Esophagus (tissue), 2 donors: ENCODE results near the gene PTPN4. TPM values are rescaled to one million over a fixed set of nuclear protein-coding genes. Genes with fewer than 3 reads are reported as not detected.

ENCODE experiments used
- H3K27ac ChIP-seq, 2 donors: one replicate each; pipeline ENCODE4 v1.5.1; 2013; ENCODE audit warnings: low read depth in 2 of 2, mild to moderate bottlenecking in 2 of 2, inconsistent platforms in 1 of 2, low read length in 1 of 2, moderate library complexity in 1 of 2
- H3K27me3 ChIP-seq, 2 donors: one replicate each; pipeline ENCODE4 v1.6.1; 2013; ENCODE audit warnings: low read length in 2 of 2, control low read depth in 1 of 2, mild to moderate bottlenecking in 1 of 2; ENCODE audit not compliant: insufficient read depth in 2 of 2, control insufficient read depth in 1 of 2
- H3K36me3 ChIP-seq, 2 donors: one replicate each; pipeline ENCODE4 v1.6.1; 2013; ENCODE audit warnings: low read length in 1 of 2; ENCODE audit not compliant: control insufficient read depth in 2 of 2, insufficient read depth in 2 of 2
- H3K4me1 ChIP-seq, 2 donors: one replicate each; pipeline ENCODE4 v1.6.1; 2013; ENCODE audit warnings: low read length in 1 of 2; ENCODE audit not compliant: control insufficient read depth in 2 of 2, insufficient read depth in 2 of 2
- H3K4me3 ChIP-seq, 2 donors: one replicate each; pipeline ENCODE4 v1.5.1; 2013; ENCODE audit warnings: low read length in 2 of 2, mild to moderate bottlenecking in 2 of 2, low read depth in 1 of 2, moderate library complexity in 1 of 2
- H3K9me3 ChIP-seq, 2 donors: one replicate each; pipeline ENCODE4 v1.6.1; 2013; ENCODE audit warnings: mild to moderate bottlenecking in 2 of 2, low read depth in 1 of 2, low read length in 1 of 2, moderate library complexity in 1 of 2; ENCODE audit not compliant: control insufficient read depth in 2 of 2, insufficient read depth in 1 of 2
- WGBS, 2 donors: extraction: QIAGEN DNeasy Blood & Tissue Kit; methylation state at CpG; one replicate each; pipeline ENCODE4 v1.1.7; 2013; 5-methylcytosine and 5-hydroxymethylcytosine counted together
- polyA plus RNA-seq, 2 donors: library from polyadenylated mRNA; stranded (reverse); fragments of 200-250 nt; gene quantifications; one replicate each; pipeline ENCODE4 v1.2.3, GENCODE V29; 2013
- donor health status: healthy with polysubstance abuse.
- donor health status: Bipolar disorder and iron deficiency.

The PTPN4 gene
- polyA plus RNA-seq, 2 donors: 2.0 to 4.5 TPM

GRCh38 chr2:119744335-119744939 lies 15.3 kb upstream of the PTPN4 start:
- Histone ChIP-seq H3K36me3 (no peaks in the 10 kb centered on the region), H3K9me3 (no peaks in the 10 kb centered on the region), H3K4me3 (no peak overlapping the region), H3K27ac (no peak overlapping the region), H3K27me3 (no peaks in the 10 kb centered on the region), H3K4me1 (peaks cover 2 to 9% of the 10 kb centered on the region in 2 donors)
- 61 to 69% methylated on average over 2 of the region's 2 CpGs for WGBS, 2 donors

GRCh38 chr2:119745566-119745965 lies 14.2 kb upstream of the PTPN4 start:
- H3K27ac ChIP-seq: no peak overlapping the region
- no peaks in the 10 kb centered on the region for H3K9me3 ChIP-seq
- H3K36me3 ChIP-seq: no peaks in the 10 kb centered on the region
- peaks cover 2 to 9% of the 10 kb centered on the region in 2 donors for H3K4me1 ChIP-seq
- no peaks in the 10 kb centered on the region for H3K27me3 ChIP-seq
- 78 to 79% methylated on average over 2 of the region's 2 CpGs for WGBS, 2 donors
- no peak overlapping the region for H3K4me3 ChIP-seq

GRCh38 chr2:119746836-119747686 lies 12.7 kb upstream of the PTPN4 start:
- 72 to 81% methylated on average over 15 of the region's 15 CpGs for WGBS, 2 donors
- Histone ChIP-seq H3K36me3 (no peaks in the 10 kb centered on the region), H3K4me3 (no peak overlapping the region), H3K9me3 (no peaks in the 10 kb centered on the region), H3K4me1 (peaks cover 2 to 9% of the 10 kb centered on the region in 2 donors), H3K27ac (no peak overlapping the region), H3K27me3 (no peaks in the 10 kb centered on the region)

GRCh38 chr2:119748135-119748534 lies 11.6 kb upstream of the PTPN4 start:
- Histone ChIP-seq H3K27me3 (no peaks in the 10 kb centered on the region), H3K4me3 (no peak overlapping the region), H3K27ac (peak overlapping the region in 1 of 2 donors; percentile 53), H3K36me3 (no peaks in the 10 kb centered on the region), H3K4me1 (peaks cover 2 to 9% of the 10 kb centered on the region in 2 donors), H3K9me3 (no peaks in the 10 kb centered on the region)
- 78 to 89% methylated on average over 4 of the region's 4 CpGs for whole genome bisulfite sequencing, 2 donors

GRCh38 chr2:119749477-119750012 lies 10.2 kb upstream of the PTPN4 start:
- Histone ChIP-seq H3K27ac (no peak overlapping the region), H3K4me3 (no peak overlapping the region), H3K36me3 (no peaks in the 10 kb centered on the region), H3K9me3 (no peaks in the 10 kb centered on the region), H3K27me3 (no peaks in the 10 kb centered on the region), H3K4me1 (peaks cover under 1 to 9% of the 10 kb centered on the region in 2 donors)
- 58 to 79% methylated on average over 1 of the region's 1 CpG for WGBS, 2 donors

- WGBS, 2 donors: 68 to 72% methylated on average over 2 of the region's 2 CpGs
- H3K9me3 ChIP-seq: no peaks in the 10 kb centered on the region
Measured at GRCh38 chr2:119751706-119752105, 8.0 kb upstream of the PTPN4 start.

GRCh38 chr2:119753041-119753929 lies 6.4 kb upstream of the PTPN4 start:
- H3K4me3 ChIP-seq: no peak overlapping the region
- no peaks in the 10 kb centered on the region for H3K36me3 ChIP-seq
- no peaks in the 10 kb centered on the region for H3K9me3 ChIP-seq
- 48 to 53% methylated on average over 7 of the region's 7 CpGs for WGBS, 2 donors
- peaks cover 0 to 2% of the 10 kb centered on the region in 2 donors for H3K4me1 ChIP-seq
- H3K27me3 ChIP-seq: no peaks in the 10 kb centered on the region
- no peak overlapping the region for H3K27ac ChIP-seq

More at GRCh38 chr2:119751706-119752105, 8.0 kb upstream of the PTPN4 start:
- H3K27ac ChIP-seq: no peak overlapping the region
- no peaks in the 10 kb centered on the region for H3K27me3 ChIP-seq
- no peak overlapping the region for H3K4me3 ChIP-seq
- H3K4me1 ChIP-seq: peaks cover 0 to 6% of the 10 kb centered on the region in 2 donors
- no peaks in the 10 kb centered on the region for H3K36me3 ChIP-seq

GRCh38 chr2:119753930-119754321 lies 5.8 kb upstream of the PTPN4 start:
- 96 to 98% methylated on average over 1 of the region's 1 CpG for WGBS, 2 donors
- Histone ChIP-seq H3K9me3 (no peaks in the 10 kb centered on the region), H3K4me1 (peaks cover 0 to 2% of the 10 kb centered on the region in 2 donors), H3K27ac (no peak overlapping the region), H3K36me3 (no peaks in the 10 kb centered on the region), H3K27me3 (no peaks in the 10 kb centered on the region), H3K4me3 (no peak overlapping the region)

GRCh38 chr2:119755906-119756305 lies 3.8 kb upstream of the PTPN4 start:
- H3K27ac ChIP-seq: no peak overlapping the region
- 34 to 37% methylated on average over 1 of the region's 1 CpG for WGBS, 2 donors
- no peak overlapping the region for H3K4me3 ChIP-seq
- no peaks in the 10 kb centered on the region for H3K36me3 ChIP-seq
- H3K27me3 ChIP-seq: no peaks in the 10 kb centered on the region
- no peaks in the 10 kb centered on the region for H3K9me3 ChIP-seq
- H3K4me1 ChIP-seq: peaks cover 0 to 2% of the 10 kb centered on the region in 2 donors
